Stimulated activated CD4-positive, alpha-beta T cell treated with anti-CD3 and anti-CD28 coated beads, Interleukin-12 subunit alpha, Interleukin-12 subunit beta, amount 100 ng/mL, for 4 hours (primary cell): ENCODE data around the gene CTBS.
A peak's percentile ranks its signal among the peaks of the same experiment; 100 is the strongest.
"Not testable (repeated sequence)": the region's sequence is repeated elsewhere in the genome, so short reads cannot be mapped to it uniquely, and the experiment has no call there.

Source experiments
- DNase-seq: peaks from one replicate; pipeline ENCODE4 v3.0.0-alpha.2; 2020

Gene CTBS

DNA sequence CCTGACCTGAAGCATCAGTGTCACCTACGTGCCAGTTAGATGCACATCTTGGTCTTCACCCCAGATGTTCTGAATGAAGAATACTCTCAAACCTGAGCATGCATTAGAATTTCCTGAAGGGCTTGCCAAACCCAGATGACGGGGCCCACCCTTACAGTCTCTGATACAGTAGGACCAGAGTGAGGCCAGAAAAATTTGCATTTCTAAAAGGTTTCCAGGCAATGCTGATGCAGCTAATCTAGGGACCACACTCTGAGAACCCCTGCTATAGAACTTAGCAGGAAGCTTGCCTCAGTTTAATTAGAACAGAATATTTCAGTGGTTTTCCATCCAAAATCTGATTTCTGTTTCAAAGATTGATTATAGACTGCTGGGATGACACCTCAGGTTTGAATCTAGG lies 9.9 kb upstream of the CTBS start:
- no peak for DNase-seq

- DNase-seq: no peak
These were observed 9.4 kb upstream of the CTBS start for GRCh38 chr1:84583648-84584047.

- no peak for DNase-seq
These were observed 8.8 kb upstream of the CTBS start for GRCh38 chr1:84582802-84583587.

GRCh38 chr1:84581648-84582047 lies 7.4 kb upstream of the CTBS start:
- no peak for DNase-seq

GRCh38 chr1:84574936-84575335 lies 696 bp upstream of the CTBS start:
- no peak for DNase-seq

DNA sequence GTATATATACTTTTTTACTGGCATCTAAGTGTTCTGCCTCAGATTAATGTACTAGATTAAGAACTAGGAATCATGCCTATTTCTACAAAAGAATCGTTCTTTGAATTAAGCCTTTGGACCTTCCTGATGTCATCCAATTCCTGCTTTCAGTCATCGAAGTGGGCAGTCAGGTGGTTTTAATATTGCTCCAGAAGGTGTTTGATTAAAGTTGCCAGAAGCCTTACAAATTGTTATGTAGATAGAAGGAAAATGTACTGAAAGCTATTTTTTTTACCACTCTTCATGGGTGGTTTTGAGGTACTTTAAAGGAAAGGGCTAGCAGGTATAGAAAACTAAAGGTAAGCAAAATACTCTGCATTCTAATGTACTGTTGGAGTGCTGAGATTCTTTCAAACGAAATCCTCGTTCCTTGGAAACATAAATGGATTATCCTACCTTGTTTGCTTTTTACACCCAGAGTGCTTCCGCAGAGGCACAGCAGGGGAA lies 716 bp downstream of the CTBS start:
- no peak for DNase-seq

DNA sequence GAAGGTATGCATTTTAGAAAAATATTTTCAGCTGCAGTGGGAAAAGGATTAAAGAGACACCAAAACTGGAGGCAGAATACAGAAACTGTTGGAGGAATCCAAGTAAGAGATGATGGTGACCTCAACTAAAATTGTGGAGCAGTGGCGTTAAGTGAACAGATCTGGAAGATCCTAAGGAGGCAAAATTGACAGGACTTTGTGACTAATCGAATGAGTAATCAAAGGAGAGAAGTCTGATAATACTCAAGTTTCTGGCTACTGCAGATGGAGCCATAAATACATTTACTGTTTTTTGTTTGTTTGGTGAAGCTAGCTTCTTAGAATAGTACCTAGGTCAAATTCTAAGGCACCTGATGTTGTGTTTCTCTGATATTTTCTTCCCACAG lies 3.1 kb downstream of the CTBS start:
- no peak for DNase-seq

GRCh38 chr1:84570436-84571149 lies 3.6 kb downstream of the CTBS start:
- DNase-seq: no peak

DNA sequence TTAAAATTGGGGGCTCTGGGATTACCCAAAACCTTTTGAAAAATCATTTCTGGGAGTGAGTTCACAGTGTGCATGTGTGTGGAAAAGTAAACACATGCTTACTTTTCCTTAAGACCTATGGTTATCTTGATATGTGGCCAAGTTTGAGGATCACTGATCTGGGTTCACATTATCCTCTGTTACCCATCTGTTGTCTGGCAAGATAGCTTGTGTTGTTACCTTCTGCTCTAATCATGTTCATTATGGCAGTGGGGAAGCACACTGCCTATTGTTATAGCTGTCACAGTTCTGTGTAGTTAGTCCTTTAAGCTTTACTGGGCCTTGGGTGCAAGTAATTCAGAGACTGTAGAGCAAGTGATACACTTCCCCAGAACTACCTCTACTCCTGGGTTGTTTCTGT lies 5.0 kb downstream of the CTBS start:
- DNase-seq: no peak

GRCh38 chr1:84550826-84551225 lies 23.4 kb downstream of the CTBS start:
- no peak for DNase-seq

DNA sequence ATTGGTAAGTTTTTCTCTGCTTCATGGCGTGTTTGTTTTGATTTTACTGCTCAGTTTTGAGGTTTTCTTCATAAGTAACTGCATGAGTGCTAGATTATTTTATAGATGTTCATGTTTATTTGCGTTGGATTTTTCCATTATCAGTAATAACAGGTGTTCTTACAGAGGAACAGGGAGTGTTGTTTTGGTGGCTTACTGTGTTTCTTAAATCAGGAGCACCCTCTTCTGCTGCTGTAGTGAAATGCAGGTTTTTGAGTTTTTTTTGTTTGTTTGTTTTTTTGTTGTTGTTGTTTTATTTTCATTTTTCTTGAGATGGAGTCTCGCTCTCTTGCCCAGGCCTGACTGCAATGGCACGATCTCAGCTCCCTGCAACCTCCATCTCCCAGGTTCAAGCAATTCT lies 32.6 kb downstream of the CTBS start:
- DNase-seq: no peak

GRCh38 chr1:84540759-84541158 lies 33.5 kb downstream of the CTBS start:
- no peak for DNase-seq

DNA sequence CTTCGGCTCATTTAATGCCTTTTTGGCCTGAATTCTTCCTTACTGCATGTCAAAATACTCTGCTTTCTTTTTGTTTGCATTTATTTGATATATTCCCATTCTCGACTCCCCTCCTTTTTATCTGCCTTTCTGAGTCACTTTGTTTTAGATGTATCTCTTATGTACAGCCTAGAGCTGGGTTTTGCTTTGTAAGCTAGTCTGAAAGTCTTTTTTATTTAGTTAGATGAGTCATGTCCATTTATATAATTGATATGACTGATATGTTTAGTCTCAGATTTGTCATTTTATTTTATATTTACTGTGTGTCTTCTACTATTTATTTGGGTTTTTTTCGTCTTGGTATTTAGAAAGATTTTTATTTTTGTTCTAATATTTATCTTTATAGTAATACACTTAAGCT lies 34.3 kb downstream of the CTBS start:
- DNase-seq: no peak

- no peak for DNase-seq
These were observed 35.6 kb downstream of the CTBS start for GRCh38 chr1:84538599-84538998.

DNA sequence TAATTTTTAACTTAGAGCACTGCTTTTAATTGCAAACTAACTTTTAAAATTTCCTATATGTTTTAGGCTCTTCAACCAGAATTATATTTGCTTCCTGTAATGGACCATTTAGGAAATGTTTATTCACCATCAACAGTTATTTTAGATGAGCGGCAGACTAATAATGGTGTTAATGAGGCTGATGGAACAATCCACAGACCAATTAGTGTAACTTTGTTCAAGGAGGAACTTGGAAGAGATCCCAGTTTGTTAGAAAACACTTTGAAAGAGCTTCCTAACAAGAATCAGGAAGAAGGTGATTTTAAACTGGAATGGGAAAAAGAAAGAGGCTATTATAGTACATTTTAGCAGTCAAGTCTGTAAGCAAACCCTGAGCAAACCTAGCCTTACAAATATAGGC lies 48.5 kb downstream of the CTBS start:
- DNase-seq: no peak

DNA sequence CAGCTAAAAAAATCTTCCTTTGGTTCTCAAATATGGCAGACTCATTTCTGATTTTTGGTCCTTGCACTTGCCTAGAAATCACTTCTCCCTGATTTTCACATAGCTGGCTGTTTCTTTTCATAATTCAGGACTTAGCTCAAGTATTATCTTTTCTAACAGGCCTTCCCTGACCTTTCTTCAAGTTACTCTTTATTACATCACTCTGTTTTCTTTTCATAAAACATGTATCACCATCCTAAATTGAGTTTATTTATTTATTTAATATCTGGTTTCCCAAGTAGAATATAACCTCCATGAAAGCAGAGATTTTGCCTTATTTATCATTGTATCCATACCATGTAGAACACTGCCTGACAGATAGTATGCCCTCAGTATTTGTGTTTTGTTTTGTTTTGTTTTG lies 49.6 kb downstream of the CTBS start:
- no peak for DNase-seq

DNA sequence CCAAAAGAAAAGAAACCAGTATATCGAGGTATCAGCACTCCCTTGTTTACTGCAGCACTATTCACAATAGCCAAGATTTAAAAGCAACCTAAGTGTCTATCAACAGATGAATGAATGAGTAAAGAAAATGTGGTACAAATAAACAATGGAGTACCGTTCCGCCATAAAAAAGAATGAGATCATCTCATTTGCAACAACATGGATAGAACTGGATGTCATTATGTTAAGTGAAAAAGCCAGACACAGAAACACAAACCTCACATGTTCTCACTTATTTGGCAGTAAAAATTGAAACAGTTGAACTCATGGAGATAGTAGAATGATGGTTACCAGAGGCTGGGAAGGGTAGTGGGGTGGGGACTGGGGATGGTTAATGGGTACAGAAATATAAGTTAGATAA lies 63.6 kb downstream of the CTBS start:
- DNase-seq: no peak

DNA sequence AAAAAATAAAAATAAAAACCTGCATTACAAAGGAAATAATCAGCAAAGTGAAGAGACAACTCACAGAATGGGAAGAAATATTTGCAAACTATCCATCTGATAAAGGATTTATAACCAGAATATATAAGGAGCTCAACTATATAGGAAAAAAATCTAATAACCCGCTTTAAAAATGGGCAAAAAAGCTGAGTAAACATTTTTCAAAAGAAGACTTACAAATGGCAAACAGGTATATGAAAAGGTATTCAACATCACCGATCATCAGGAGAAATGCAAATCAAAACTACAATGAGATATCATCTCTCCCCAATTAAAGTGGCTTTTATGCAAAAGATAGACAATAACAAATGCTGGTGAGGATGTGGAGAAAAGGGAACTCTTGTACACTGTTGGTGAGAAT lies 64.1 kb downstream of the CTBS start:
- no peak for DNase-seq

- no peak for DNase-seq
These were observed 65.2 kb downstream of the CTBS start for GRCh38 chr1:84509029-84509428.

GRCh38 chr1:84508510-84508909 lies 65.7 kb downstream of the CTBS start:
- DNase-seq: no peak

DNA sequence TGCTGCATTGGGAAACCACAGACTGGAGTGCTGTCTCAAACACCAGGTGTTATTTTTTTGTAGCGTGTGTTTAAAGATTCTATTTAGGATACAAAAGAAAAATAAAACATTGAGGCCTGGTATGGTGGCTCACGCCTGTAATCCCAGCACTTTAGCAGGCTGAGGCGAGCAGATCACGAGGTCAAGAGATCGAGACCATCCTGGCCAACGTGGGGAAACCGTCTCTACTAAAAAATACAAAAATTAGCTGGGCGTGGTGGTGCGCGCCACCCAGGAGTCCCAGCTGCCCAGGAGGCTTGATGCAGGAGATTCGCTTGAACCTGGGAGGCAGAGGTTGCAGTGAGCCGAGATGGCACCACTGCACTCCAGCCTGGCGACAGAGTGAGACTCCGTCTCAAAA lies 66.4 kb downstream of the CTBS start:
- DNase-seq: not testable (repeated sequence)

DNA sequence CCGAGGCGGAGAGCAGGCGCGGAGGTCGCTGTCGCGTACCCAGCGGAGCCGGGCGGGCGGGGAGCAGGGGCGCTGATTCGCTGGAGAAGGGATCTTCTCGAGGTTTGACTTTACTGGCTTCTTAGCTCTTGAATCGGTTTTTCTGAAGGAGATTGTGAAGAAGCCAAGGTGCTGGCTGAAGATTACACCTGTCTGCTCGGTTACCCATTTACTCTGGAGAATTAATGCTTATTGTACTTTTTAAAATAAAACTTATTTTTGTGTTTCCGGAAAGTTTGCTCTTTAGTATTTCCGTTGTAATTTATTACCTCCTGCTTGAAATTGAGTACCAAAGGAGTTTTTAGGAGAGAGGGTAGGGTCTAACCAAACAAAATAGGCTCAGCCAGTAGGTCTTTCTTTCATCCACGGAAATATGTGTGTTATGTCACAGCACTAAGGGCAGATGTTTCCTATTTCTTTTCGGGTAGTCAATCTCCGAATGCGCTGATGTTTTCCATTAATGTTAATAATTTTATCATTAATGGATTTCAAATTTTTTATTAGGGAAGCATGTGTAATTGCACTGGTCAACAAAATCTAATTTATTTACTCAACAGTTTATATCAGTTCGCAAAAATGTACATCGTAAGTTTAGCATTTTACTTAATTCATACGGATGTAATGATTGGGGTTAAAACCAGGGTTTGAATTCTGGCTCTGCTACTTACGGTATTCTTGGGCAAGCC lies 67.3 kb downstream of the CTBS start:
- no peak for DNase-seq

GRCh38 chr1:84506002-84506728 lies 68.1 kb downstream of the CTBS start, which contains the start of the genes GNG5 and SPATA1:
GNG5 (minus strand) TSS chr1:84506581; CDS start chr1:84506091, 490 bp downstream.
SPATA1 (plus strand) TSS chr1:84506386; CDS start chr1:84516360, 9,974 bp downstream.
- peak; percentile 98 for DNase-seq
